PC-3 (cell line): Measurements from ENCODE around the gene NPAS2. TPM values are rescaled to one million over a fixed set of nuclear protein-coding genes. Genes with fewer than 3 reads are reported as not detected.

Experiments used
- ATAC-seq: fragments of 200-7000 bp; cut with Tn5 transposase; 2 replicates; pipeline ENCODE4 v1.9.1; 2020; ENCODE audit warnings: mild to moderate bottlenecking, moderate library complexity
- BruUV-seq: library from RNA; stranded (reverse); fragments of 400-500 nt; replicated peaks from 2 replicates; lab custom pipeline; 2021; lab: Mats Ljungman, UMichigan
- CTCF ChIA-PET: fragments of 300-600 bp; sonication (Branson Sonifier 250); formaldehyde crosslinking; loops from one replicate; lab custom pipeline; 2022; ENCODE audit warnings: antibody characterized with exemption; lab: Charles Lee
- POLR2A ChIA-PET: fragments of 300-600 bp; sonication (Branson Sonifier 250); formaldehyde crosslinking; loops from one replicate; lab custom pipeline; 2022; ENCODE audit warnings: antibody characterized with exemption; ENCODE audit not compliant: unreplicated experiment; lab: Charles Lee
- DNase-seq: peaks from one replicate; pipeline ENCODE4 v3.0.0-alpha.2; 2015
- H2AFZ ChIP-seq: fragments of 300-600 bp; sonication (generic); 2 replicates; pipeline ENCODE4 v1.6.0; 2016; ENCODE audit warnings: antibody characterized with exemption, low read length
- H3F3A ChIP-seq: fragments of 300-600 bp; sonication (generic); one replicate; pipeline ENCODE4 v1.6.0; 2017; ENCODE audit warnings: antibody characterized with exemption, low read length, control low read depth, mild to moderate bottlenecking; ENCODE audit not compliant: unreplicated experiment
- H3K27ac ChIP-seq: fragments of 300-600 bp; sonication (generic); 2 replicates; pipeline ENCODE4 v1.5.1; 2016; ENCODE audit warnings: mild to moderate bottlenecking, low read length
- H3K27me3 ChIP-seq: fragments of 300-600 bp; sonication (generic); 2 replicates; pipeline ENCODE4 v1.6.1; 2016; ENCODE audit warnings: low read length, mixed read lengths
- H3K36me3 ChIP-seq: fragments of 300-600 bp; sonication (generic); 2 replicates; pipeline ENCODE4 v1.6.1; 2016; ENCODE audit warnings: low read depth, mixed run types, low read length, mixed read lengths
- H3K4me1 ChIP-seq: fragments of 300-600 bp; sonication (generic); 2 replicates; pipeline ENCODE4 v1.5.1; 2016; ENCODE audit warnings: low read length; ENCODE audit not compliant: insufficient read depth
- H3K4me2 ChIP-seq: fragments of 300-600 bp; sonication (generic); 2 replicates; pipeline ENCODE4 v1.6.0; 2016; ENCODE audit warnings: low read length
- H3K4me3 ChIP-seq: fragments of 300-600 bp; sonication (generic); 2 replicates; pipeline ENCODE4 v1.5.1; 2016; ENCODE audit warnings: mild to moderate bottlenecking, low read length, mixed read lengths
- H3K79me2 ChIP-seq: fragments of 300-600 bp; sonication (generic); 2 replicates; pipeline ENCODE4 v1.6.1; 2017; ENCODE audit warnings: low read length, mixed read lengths
- H3K9ac ChIP-seq: fragments of 300-600 bp; sonication (generic); 2 replicates; pipeline ENCODE4 v1.6.0; 2016; ENCODE audit warnings: mild to moderate bottlenecking, low read length
- H3K9me2 ChIP-seq: fragments of 300-600 bp; sonication (generic); replicated peaks from 2 replicates; pipeline ENCODE4 v1.6.1; 2016; ENCODE audit warnings: mixed run types, low read length, mixed read lengths
- H3K9me3 ChIP-seq: fragments of 300-600 bp; sonication (generic); 2 replicates; pipeline ENCODE4 v1.6.1; 2016; ENCODE audit warnings: low read length, mixed read lengths
- H4K20me1 ChIP-seq: fragments of 300-600 bp; sonication (generic); 2 replicates; pipeline ENCODE4 v1.6.1; 2016; ENCODE audit warnings: low read length, mixed read lengths
- CTCF ChIP-seq: fragments of 300-600 bp; sonication (generic); conservative IDR thresholded peaks from 2 replicates; pipeline ENCODE4 v1.5.1; 2017; ENCODE audit warnings: antibody characterized with exemption, low read depth, mild to moderate bottlenecking, low read length
- EZH2 ChIP-seq: fragments of 300-600 bp; sonication (generic); IDR thresholded peaks from one replicate; pipeline ENCODE4 v1.6.1; 2017; ENCODE audit warnings: antibody characterized with exemption, mild to moderate bottlenecking, low read length; ENCODE audit not compliant: unreplicated experiment
- EZH2phosphoT487 ChIP-seq: fragments of 300-600 bp; sonication (generic); IDR thresholded peaks from 2 replicates; pipeline ENCODE4 v1.6.1; 2018; ENCODE audit warnings: mild to moderate bottlenecking, antibody characterized with exemption, low read length, borderline replicate concordance
- intact Hi-C: fragments of 100-400 bp; cut with micrococcal nuclease; formaldehyde crosslinking; loops from 2 replicates; pipeline ENCODE4 v1.9.0; 2023
- total RNA-seq: library from RNA; depleted of rRNA; stranded (reverse); fragments of >200 nt; gene quantifications from 2 replicates; pipeline ENCODE4 v1.2.3, GENCODE V29; 2014; rRNA removed

NPAS2 gene
- total RNA-seq, 1 experiment from 2014 or later, result 55.4 TPM

GRCh38 chr2:101045330-101045729 is 225.4 kb downstream of the NPAS2 start:
- Histone ChIP-seq H4K20me1 (no peaks in the 10 kb centered on the region), H3K27ac (no peak overlapping the region), H3K9ac (no peak overlapping the region), H3K27me3 (no peaks in the 10 kb centered on the region), H3K4me2 (no peak overlapping the region), H3K9me2 (no peaks in the 10 kb centered on the region), H3F3A (no peaks in the 10 kb centered on the region), H3K4me3 (no peak overlapping the region), H3K4me1 (peaks cover 18% of the 10 kb centered on the region), H3K79me2 (peaks cover 13% of the 10 kb centered on the region; the same call in 1 of the 2 replicates), H3K9me3 (no peaks in the 10 kb centered on the region), H2AFZ (no peak overlapping the region), H3K36me3 (peaks cover 11% of the 10 kb centered on the region)
- intact Hi-C loops, result no loop called here
- ChIA-PET CTCF (no interaction called here), POLR2A (no interaction called here)
- no peak for DNase-seq
- ATAC-seq, result no peak
- TF ChIP-seq CTCF, result no peak
- no peak for TF ChIP-seq EZH2phosphoT487
- TF ChIP-seq EZH2, result no peak
- BruUV-seq, result no TSS peak

Other genes with a start within 250 kb of the NPAS2 start
- 638 and 756 TPM in 2 replicates for gene RPL31, start 182.2 kb downstream of the NPAS2 start, total RNA-seq